GM18507 (cell line): ENCODE measurements around the gene PPP1R8.
"Not testable (repeated sequence)": the region's sequence is repeated elsewhere in the genome, so short reads cannot be mapped to it uniquely, and the experiment has no call there.

Source experiments
- DNase-seq: peaks from one replicate; pipeline ENCODE4 v3.0.0; 2011; ENCODE audit warnings: low read depth; ENCODE audit not compliant: insufficient read length; ENCODE audit errors: extremely low spot score
- FAIRE-seq: peaks from 2 replicates; lab custom pipeline; 2011; peaks lifted over from hg19 to GRCh38; lab: Jason Lieb, UNC

The PPP1R8 gene

DNA sequence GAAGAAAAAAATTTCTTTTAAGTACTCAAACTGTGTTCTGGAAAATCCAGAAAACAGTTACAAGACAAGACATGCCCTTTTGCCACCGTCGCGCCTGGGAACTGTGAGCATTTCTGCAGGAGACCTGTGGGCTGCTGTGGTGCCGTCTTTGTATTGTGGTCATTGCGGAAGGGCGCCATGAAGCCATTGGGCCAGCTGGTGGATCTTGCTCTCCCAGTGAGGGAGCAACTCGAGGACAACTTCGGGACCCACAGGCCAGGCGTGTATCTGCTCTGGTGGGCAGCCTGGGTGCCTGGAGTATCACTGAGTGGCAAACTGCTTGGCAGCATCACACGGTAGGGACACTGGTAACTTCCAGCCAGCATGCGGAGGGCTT, 38.0 kb downstream of the PPP1R8 start:
- no peak for FAIRE-seq

GRCh38 chr1:27868932-27869718, 38.5 kb downstream of the PPP1R8 start:
- peak; percentile 85 for FAIRE-seq
- DNase-seq, result no peak

More for the DNA sequence above, 38.0 kb downstream of the PPP1R8 start:
- DNase-seq, result no peak

DNA sequence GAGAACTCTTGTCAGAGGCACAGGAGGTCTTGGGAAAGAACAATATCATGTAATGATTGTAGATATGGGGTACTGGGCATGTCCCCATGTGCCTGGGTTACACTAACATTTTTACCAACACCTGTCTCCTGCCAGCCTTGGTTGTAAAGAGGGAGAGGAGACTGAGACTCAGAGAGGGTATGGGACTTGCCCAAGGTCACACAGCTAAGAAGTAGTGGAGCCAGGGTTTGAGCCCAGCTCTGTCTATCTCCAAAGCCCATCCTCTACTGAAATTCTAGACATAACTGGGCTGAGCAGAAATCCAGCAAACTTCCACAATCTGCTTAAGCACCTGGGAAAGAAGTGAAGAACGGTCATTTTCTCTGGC, 39.1 kb downstream of the PPP1R8 start:
- DNase-seq, result no peak
- FAIRE-seq, result no peak

- DNase-seq, FAIRE-seq: not testable (repeated sequence)
Measured at GRCh38 chr1:27871076-27871475, 40.5 kb downstream of the PPP1R8 start.

DNA sequence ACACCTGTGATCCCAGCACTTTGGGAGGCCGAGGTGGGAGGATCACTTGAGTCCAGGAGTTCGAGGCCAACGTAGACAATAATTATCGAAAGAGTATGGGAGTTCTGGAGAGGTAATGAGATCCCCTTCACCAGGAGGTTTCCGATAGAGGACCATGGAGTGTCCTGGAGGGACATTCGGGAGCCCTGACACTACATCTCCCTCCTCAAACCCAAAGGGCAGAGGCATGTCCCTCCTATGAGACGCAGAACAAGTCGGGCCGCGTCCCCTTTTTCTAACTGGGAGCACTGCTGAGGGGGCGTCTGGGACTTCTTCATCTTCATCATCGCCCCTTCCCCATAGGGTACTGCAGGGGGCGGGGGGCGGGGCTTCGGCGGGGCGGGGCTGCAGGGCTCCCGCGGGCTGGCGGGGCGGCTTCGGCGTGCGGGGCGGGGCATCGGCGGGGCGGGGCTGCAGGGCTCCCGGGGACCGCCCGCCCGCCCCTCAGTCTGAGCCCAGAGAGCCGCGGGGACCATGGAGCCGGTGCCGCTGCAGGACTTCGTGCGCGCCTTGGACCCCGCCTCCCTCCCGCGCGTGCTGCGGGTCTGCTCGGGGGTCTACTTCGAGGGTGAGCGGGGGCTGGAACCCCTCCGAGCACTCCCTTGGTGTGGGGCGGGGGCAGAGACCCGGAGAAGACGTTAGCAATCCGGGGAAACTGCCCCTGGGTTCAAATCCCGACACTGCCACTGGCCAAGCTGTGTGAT, 41.6 kb downstream of the PPP1R8 start, which contains the start of gene THEMIS2:
Gene THEMIS2, plus strand, starts transcription at position 486 of the 743 bp plus-strand sequence. Its CDS starts 28 bp downstream, at position 514.
- FAIRE-seq, result no peak
- no peak for DNase-seq

DNA sequence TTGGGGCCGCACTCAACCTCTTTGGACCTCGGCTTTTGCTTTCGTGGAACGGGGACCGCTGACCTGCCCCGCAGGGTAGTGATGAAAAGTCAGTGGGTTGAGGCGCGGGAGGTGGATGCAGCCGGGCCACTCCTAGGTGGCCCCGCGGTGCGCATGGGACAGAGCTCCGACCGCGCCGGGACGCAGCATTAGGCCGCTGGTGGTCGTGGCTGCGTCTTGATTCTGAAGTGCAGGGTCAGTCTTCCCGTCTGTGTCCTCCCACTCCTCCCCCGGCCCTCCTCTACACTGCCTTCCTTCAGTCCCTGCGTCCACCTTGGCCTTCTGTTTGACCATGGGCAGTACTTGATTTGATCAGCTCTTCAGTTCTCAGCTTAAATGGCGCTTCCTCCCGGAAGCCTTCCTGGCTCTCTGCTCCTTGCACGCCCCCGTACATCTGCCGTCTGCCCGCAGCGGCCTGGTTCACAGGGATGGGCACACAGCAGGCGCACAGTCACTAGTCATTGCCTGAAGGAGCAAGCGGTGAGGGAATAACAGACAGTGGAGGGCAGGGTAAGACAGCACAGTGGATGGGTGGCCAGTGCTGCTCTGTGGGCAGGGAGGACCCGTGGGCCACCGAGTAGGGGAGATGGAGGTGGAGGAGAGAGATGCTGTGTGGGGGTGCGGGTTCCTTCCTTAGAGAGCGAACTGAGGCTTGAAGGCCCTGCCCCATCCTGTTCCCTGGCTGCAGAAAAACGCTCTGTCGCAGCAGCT, 42.4 kb downstream of the PPP1R8 start:
- FAIRE-seq, result peak; percentile 87
- no peak for DNase-seq

DNA sequence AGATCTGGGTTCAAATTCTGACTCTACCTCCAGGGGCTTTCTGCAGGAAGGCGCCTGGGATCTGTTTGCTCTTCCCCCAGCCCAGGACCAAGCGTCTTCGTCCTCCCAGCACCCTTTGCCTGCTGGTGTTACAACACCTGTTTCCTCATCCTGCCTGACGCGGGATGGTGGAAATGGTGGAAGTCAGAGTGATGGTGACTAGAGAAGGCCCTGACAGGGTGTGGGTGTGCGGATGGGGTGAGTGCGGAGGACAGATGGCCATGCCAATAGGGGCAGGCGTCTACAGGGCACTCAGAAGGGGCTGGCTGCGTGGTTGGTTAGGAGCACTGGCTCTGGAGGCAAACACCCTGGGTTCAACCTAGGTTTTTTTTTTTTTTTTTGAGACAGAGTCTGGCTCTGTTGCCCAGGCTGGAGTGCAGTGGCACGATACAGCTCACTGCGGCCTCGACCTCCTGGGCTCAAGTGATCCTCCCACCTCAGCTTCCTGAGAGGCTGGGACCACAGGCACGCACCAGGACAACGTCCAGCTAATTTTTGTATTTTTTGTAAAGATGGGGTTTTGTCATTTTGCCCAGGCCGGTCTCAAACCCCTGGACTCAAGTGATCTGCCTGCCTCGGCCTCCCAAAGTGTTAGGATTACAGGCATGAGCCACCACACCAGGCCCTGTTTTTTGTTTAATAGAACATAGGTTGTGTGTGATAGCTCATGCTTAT, 43.2 kb downstream of the PPP1R8 start:
- peak; percentile 70 for FAIRE-seq

DNA sequence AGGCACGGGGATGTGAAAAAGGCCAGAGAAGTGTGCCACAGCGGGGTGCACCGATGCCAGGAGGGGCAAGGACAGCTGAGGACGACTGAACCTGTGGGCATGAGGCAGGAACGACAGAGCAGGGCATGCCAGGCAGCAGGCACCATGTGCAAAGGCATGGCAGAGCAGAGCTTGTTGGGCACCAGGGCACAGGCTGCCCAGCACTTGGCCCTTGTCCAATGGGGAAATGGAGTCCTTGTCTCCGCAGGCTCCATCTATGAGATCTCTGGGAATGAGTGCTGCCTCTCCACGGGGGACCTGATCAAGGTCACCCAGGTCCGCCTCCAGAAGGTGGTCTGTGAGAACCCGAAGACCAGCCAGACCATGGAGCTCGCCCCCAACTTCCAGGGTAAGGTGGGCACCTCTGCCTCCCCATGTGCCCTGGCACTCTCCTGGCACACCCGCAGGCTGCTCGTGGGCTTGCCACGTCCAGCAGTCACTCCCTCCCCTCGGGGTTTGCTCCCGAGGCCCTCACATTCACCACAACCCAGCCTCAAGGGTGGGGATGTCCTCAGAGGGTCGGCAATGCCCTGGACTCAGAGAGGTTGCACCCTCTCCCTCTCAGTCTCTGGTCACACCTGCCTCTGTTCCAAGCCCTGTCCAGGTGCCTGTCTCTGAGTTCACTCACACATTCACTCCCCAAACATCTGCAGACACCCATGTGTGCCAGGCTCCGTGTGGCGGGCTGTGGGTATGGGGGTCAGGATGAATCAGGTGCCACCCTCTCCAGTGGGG, 45.9 kb downstream of the PPP1R8 start:
- DNase-seq (no peak), FAIRE-seq (no peak)

More for the DNA sequence above, 43.2 kb downstream of the PPP1R8 start:
- no peak for DNase-seq

DNA sequence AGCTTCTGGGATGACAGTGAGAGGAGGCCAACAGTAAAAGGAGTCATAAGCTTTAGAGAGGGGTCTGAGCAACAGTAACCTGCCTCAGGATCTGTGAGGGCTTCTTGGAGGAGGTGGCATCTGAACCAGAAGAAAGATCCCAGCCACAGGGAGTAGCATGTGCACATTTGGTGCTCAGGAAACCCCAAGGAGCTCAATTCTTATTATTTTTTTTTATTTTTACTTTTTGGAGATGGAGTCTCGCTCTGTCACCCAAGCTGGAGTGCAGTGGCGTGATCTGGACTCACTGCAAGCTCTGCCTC, 46.5 kb downstream of the PPP1R8 start:
- FAIRE-seq, result no peak
- DNase-seq, result no peak

- no peak for DNase-seq
- no peak for FAIRE-seq
Measured at GRCh38 chr1:27878039-27878438, 47.5 kb downstream of the PPP1R8 start.

DNA sequence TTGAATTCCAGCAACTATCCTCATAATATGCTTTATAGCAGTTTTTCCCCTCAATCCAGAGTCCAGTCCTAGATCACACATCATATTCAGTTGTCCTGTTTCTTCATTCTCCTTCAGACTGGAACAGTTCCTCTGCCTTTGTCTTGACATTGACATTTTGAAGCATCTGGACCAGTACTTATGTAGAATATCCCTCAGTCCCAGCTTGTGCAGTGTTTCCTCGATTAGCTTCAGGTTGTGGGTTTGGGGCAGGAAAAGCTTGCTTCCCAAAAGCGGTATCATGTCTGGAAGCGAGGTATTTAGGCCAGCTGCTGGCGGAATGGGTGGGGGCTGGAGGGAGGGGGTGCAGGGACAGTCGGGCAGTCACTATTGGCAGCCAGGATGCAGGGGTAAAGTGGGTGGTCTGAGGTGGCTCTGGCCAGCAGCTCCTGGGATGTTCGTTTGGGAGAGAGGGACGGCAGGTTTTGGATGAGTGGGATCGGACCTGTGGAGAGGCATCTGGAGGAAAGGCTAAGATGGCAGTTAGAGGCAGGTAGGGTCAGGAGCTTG, 48.3 kb downstream of the PPP1R8 start:
- no peak for FAIRE-seq
- no peak for DNase-seq

GRCh38 chr1:27879374-27880082, 48.9 kb downstream of the PPP1R8 start:
- DNase-seq (no peak), FAIRE-seq (no peak)

DNA sequence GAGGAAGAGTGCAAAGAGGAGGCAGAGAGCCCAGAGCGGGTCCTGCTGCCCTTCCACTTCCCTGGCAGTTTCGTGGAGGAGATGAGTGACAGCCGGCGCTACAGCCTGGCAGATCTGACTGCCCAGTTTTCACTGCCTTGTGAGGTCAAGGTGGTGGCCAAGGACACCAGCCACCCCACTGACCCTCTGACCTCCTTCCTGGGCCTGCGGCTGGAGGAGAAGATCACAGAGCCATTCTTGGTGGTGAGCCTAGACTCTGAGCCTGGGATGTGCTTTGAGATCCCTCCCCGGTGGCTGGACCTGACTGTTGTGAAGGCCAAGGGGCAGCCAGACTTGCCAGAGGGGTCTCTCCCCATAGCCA, 51.9 kb downstream of the PPP1R8 start:
- no peak for FAIRE-seq
- DNase-seq, result no peak

GRCh38 chr1:27883536-27883935, 53.0 kb downstream of the PPP1R8 start:
- FAIRE-seq, result no peak

GRCh38 chr1:27884006-27884954, 53.7 kb downstream of the PPP1R8 start:
- FAIRE-seq (peak; percentile 96), DNase-seq (no peak)

More at GRCh38 chr1:27883536-27883935, 53.0 kb downstream of the PPP1R8 start:
- DNase-seq, result no peak

DNA sequence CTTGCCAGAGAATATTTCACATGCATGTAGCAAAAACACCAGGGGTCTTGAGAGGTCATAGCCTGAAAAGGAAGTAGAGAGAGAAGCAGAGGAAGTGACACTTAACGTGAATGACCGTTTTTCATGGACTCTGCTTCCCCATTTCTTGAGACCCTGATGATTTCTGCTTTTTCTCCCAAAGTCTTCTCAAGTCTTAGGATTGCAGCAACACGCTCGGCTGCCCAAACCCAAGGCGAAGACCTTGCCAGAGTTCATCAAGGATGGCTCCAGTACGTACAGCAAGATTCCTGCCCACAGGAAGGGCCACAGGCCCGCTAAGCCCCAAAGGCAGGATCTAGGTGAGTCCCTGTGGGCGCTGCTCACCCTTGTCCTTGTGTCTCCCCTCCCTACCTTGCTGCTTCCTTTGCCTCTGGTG, 54.5 kb downstream of the PPP1R8 start:
- no peak for FAIRE-seq
- no peak for DNase-seq
